Thoracic aorta (tissue), 2 donors: ENCODE results near the gene EFHC2. TPM values are rescaled to one million over a fixed set of nuclear protein-coding genes. Genes with fewer than 3 reads are reported as not detected.

ENCODE experiments used
- ATAC-seq: fragments of 150-250 bp; one replicate; pipeline ENCODE4 v1.8.0; 2017; ENCODE audit warnings: low read depth; ENCODE audit not compliant: insufficient number of reproducible peaks, low FRiP score
- DNase-seq: peaks from one replicate; pipeline ENCODE4 v3.0.0-alpha.2; 2020; ENCODE audit warnings: low spot score
- H3K27ac ChIP-seq, 2 donors: fragments of 200-600 bp; sonication (generic); 1 replicate in 1 of 2; 2 replicates in 1 of 2; pipeline ENCODE4 v1.5.1; 2016; ENCODE audit warnings: mild to moderate bottlenecking in 2 of 2, moderate library complexity in 2 of 2
- H3K27me3 ChIP-seq: fragments of 200-600 bp; sonication (generic); replicated peaks from 2 replicates; pipeline ENCODE4 v1.6.0; 2016; ENCODE audit warnings: mild to moderate bottlenecking; ENCODE audit not compliant: insufficient read depth
- H3K36me3 ChIP-seq: fragments of 200-600 bp; sonication (generic); one replicate; pipeline ENCODE4 v1.5.1; 2016
- H3K4me1 ChIP-seq, 2 donors: fragments of 200-600 bp; sonication (generic); 1 replicate in 1 of 2; 2 replicates in 1 of 2; pipeline versions ENCODE4 v1.5.1 to v1.6.0; 2016; ENCODE audit warnings: low read depth in 2 of 2, mild to moderate bottlenecking in 1 of 2; ENCODE audit not compliant: control insufficient read depth in 1 of 2
- H3K4me3 ChIP-seq: fragments of 200-600 bp; sonication (generic); 2 replicates; pipeline ENCODE4 v1.5.1; 2016; ENCODE audit warnings: mild to moderate bottlenecking
- H3K9me3 ChIP-seq: fragments of 200-600 bp; sonication (generic); 2 replicates; pipeline ENCODE4 v1.5.1; 2016
- total RNA-seq, 2 donors: library from RNA; depleted of rRNA; stranded (reverse); fragments of >200 nt; gene quantifications; one replicate each; pipeline versions ENCODE4 v1.1.0 to v1.2.3, GENCODE V29; 2016
- TF ChIP-seq, protein P1 (sequence below): fragments of 200-600 bp; sonication (generic); IDR thresholded peaks from one replicate; pipeline ENCODE4 v1.5.1; 2019; ENCODE audit warnings: antibody characterized with exemption

EFHC2 gene
- total RNA-seq, 2 donors from 2014 or later = 0.28 TPM; not detected in 1

- ATAC-seq = no peak
- peak; percentile 1 for DNase-seq
- H3K27me3 ChIP-seq = no peaks in the 10 kb centered on the region
Observed at GRCh38 chrX:44157858-44158257, 185.6 kb downstream of the EFHC2 start.

DNA sequence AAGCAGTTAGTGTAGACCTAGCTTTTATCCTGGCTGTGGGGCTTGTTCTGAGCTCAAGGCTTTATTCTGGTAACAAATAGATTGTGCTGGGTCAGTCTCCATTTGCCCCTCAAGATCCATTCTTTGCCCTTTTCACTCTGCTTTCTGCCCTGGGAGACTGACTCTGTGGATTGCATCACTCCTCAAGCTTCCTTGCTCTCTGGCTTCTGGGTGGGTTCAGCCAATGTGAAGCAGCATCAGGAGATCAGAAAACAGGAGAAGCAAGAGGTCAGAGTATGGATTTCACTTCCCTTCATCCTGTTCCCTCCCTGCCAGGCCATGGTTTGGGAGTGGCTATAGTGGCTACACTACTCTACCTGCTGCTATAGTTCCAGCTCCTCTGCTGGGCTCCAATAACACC is 186.2 kb downstream of the EFHC2 start:
- Histone ChIP-seq H3K27me3 (no peaks in the 10 kb centered on the region), H3K9me3 (no peaks in the 10 kb centered on the region), H3K36me3 (no peaks in the 10 kb centered on the region), H3K27ac (no peak overlapping the region), H3K4me1 (no peaks in the 10 kb centered on the region), H3K4me3 (no peak overlapping the region)
- DNase-seq (no peak), ATAC-seq (no peak)
- TF ChIP-seq, protein P1, sequence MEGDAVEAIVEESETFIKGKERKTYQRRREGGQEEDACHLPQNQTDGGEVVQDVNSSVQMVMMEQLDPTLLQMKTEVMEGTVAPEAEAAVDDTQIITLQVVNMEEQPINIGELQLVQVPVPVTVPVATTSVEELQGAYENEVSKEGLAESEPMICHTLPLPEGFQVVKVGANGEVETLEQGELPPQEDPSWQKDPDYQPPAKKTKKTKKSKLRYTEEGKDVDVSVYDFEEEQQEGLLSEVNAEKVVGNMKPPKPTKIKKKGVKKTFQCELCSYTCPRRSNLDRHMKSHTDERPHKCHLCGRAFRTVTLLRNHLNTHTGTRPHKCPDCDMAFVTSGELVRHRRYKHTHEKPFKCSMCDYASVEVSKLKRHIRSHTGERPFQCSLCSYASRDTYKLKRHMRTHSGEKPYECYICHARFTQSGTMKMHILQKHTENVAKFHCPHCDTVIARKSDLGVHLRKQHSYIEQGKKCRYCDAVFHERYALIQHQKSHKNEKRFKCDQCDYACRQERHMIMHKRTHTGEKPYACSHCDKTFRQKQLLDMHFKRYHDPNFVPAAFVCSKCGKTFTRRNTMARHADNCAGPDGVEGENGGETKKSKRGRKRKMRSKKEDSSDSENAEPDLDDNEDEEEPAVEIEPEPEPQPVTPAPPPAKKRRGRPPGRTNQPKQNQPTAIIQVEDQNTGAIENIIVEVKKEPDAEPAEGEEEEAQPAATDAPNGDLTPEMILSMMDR = no peak

More at GRCh38 chrX:44157858-44158257, 185.6 kb downstream of the EFHC2 start:
- TF ChIP-seq, protein P1 = no peak
- no peaks in the 10 kb centered on the region for H3K36me3 ChIP-seq
- no peak overlapping the region for H3K4me3 ChIP-seq
- H3K4me1 ChIP-seq = no peaks in the 10 kb centered on the region
- no peaks in the 10 kb centered on the region for H3K9me3 ChIP-seq
- no peak overlapping the region for H3K27ac ChIP-seq

GRCh38 chrX:44156726-44157125 is 186.7 kb downstream of the EFHC2 start:
- Histone ChIP-seq H3K27ac (no peak overlapping the region), H3K27me3 (no peaks in the 10 kb centered on the region), H3K9me3 (no peaks in the 10 kb centered on the region), H3K4me1 (no peaks in the 10 kb centered on the region), H3K4me3 (no peak overlapping the region), H3K36me3 (no peaks in the 10 kb centered on the region)
- DNase-seq (no peak), ATAC-seq (no peak)
- TF ChIP-seq, protein P1 = no peak

- Histone ChIP-seq H3K36me3 (no peaks in the 10 kb centered on the region), H3K4me1 (no peaks in the 10 kb centered on the region), H3K27me3 (no peaks in the 10 kb centered on the region), H3K27ac (no peak overlapping the region), H3K4me3 (no peak overlapping the region), H3K9me3 (no peaks in the 10 kb centered on the region)
- ATAC-seq = no peak
- DNase-seq = no peak
- TF ChIP-seq, protein P1 = no peak
Observed at GRCh38 chrX:44155126-44155525, 188.3 kb downstream of the EFHC2 start.

- Histone ChIP-seq H3K4me3 (no peak overlapping the region), H3K9me3 (no peaks in the 10 kb centered on the region), H3K27me3 (no peaks in the 10 kb centered on the region), H3K4me1 (no peaks in the 10 kb centered on the region), H3K27ac (no peak overlapping the region), H3K36me3 (no peaks in the 10 kb centered on the region)
- DNase-seq = no peak
- ATAC-seq = no peak
- TF ChIP-seq, protein P1 = no peak
Observed at GRCh38 chrX:44152852-44153251, 190.6 kb downstream of the EFHC2 start.
